ENCODE data around the gene JMJD8. TPM values are rescaled to one million over a fixed set of nuclear protein-coding genes. Genes with fewer than 3 reads are reported as not detected.

JMJD8 gene
- total RNA-seq, 2 donors from 2014 or later: 40.7 to 72.1 TPM

GRCh38 chr16:636206-637080 is 47.7 kb downstream of the JMJD8 start, which contains the start of gene METTL26:
Gene METTL26, minus strand, starts transcription at chr16:636305. Its CDS starts 15 bp downstream, at chr16:636290.
- intact Hi-C loops (cut with DNase I): no loop called here
- Histone ChIP-seq H3K27me3 (no peaks in the 10 kb centered on the region), H3K36me3 (no peaks in the 10 kb centered on the region), H3K27ac (peak within 1 kb of the TSS; percentile 94), H3K4me1 (peaks cover 6% of the 10 kb centered on the region), H3K9ac (ENCODE audit: low read depth in 2 of 2, low read length in 2 of 2) (peak within 1 kb of the TSS; percentile 92 to 96), H3K4me3 (peak within 1 kb of the TSS; percentile 87), H3K9me3 (no peaks in the 10 kb centered on the region)
- TF ChIP-seq CTCF (IDR thresholded peaks at IDR 0.05): no peak
- DNase-seq: peak; percentile 96

GRCh38 chr16:635573-636205 is 48.4 kb downstream of the JMJD8 start:
- H3K27me3 ChIP-seq: no peaks in the 10 kb centered on the region
- no peaks in the 10 kb centered on the region for H3K36me3 ChIP-seq
- intact Hi-C loops (cut with DNase I): no loop called here
- H3K9me3 ChIP-seq: no peaks in the 10 kb centered on the region
- H3K4me1 ChIP-seq: peaks cover 13% of the 10 kb centered on the region
- H3K9ac ChIP-seq (ENCODE audit: low read depth in 2 of 2, low read length in 2 of 2): peak overlapping the region; percentile 92 to 96
- no peak for TF ChIP-seq CTCF (IDR thresholded peaks at IDR 0.05)
- peak overlapping the region; percentile 87 for H3K4me3 ChIP-seq
- H3K27ac ChIP-seq: peak overlapping the region; percentile 94
- no peak for DNase-seq

GRCh38 chr16:634996-635395 is 49.1 kb downstream of the JMJD8 start:
- Histone ChIP-seq H3K9me3 (no peaks in the 10 kb centered on the region), H3K4me1 (peaks cover 13% of the 10 kb centered on the region), H3K27me3 (no peaks in the 10 kb centered on the region), H3K4me3 (no peak overlapping the region), H3K27ac (no peak overlapping the region), H3K36me3 (no peaks in the 10 kb centered on the region), H3K9ac (ENCODE audit: low read depth in 2 of 2, low read length in 2 of 2) (peak overlapping the region in 1 of 2 donors; percentile 92)
- no peak for DNase-seq
- intact Hi-C loops (cut with DNase I): no loop called here
- no peak for TF ChIP-seq CTCF (IDR thresholded peaks at IDR 0.05)

GRCh38 chr16:634051-634670 is 50.0 kb downstream of the JMJD8 start:
- intact Hi-C loops (cut with DNase I): no loop called here
- Histone ChIP-seq H3K4me3 (no peak overlapping the region), H3K4me1 (peaks cover 13% of the 10 kb centered on the region), H3K9ac (ENCODE audit: low read depth in 2 of 2, low read length in 2 of 2) (no peak overlapping the region), H3K27ac (no peak overlapping the region), H3K9me3 (no peaks in the 10 kb centered on the region), H3K27me3 (no peaks in the 10 kb centered on the region), H3K36me3 (no peaks in the 10 kb centered on the region)
- no peak for TF ChIP-seq CTCF (IDR thresholded peaks at IDR 0.05)
- no peak for DNase-seq

- Histone ChIP-seq H3K4me3 (no peak overlapping the region), H3K4me1 (peaks cover 13% of the 10 kb centered on the region)
- no peak for TF ChIP-seq CTCF (IDR thresholded peaks at IDR 0.05)
Observed at GRCh38 chr16:633336-634050, 50.6 kb downstream of the JMJD8 start.

More at GRCh38 chr16:633336-634050, 50.6 kb downstream of the JMJD8 start:
- intact Hi-C loops (cut with DNase I): no loop called here
- DNase-seq: no peak
- H3K9ac ChIP-seq (ENCODE audit: low read depth in 2 of 2, low read length in 2 of 2): no peak overlapping the region
- H3K27me3 ChIP-seq: no peaks in the 10 kb centered on the region
- H3K9me3 ChIP-seq: no peaks in the 10 kb centered on the region
- no peaks in the 10 kb centered on the region for H3K36me3 ChIP-seq
- no peak overlapping the region for H3K27ac ChIP-seq
